SK-N-SH (cell line): ENCODE measurements around the gene SHD. TPM values are rescaled to one million over a fixed set of nuclear protein-coding genes. Genes with fewer than 3 reads are reported as not detected.

Source experiments
- CTCF ChIA-PET: fragments of 300-600, 350-600 bp; formaldehyde crosslinking; extraction: SDS; loops from one replicate; lab custom pipeline; 2021; lab: Yijun Ruan, JAX
- POLR2A ChIA-PET: fragments of 350-600 bp; sonication (Branson Sonifier 250); formaldehyde crosslinking; extraction: SDS; loops from one replicate; lab custom pipeline; 2020; ENCODE audit warnings: antibody characterized with exemption, inconsistent platforms; lab: Yijun Ruan, JAX
- DNase-seq: peaks from one replicate; pipeline ENCODE4 v3.0.0; 2012
- H2AFZ ChIP-seq: fragments of 200-600 bp; sonication (generic); 2 replicates; pipeline ENCODE4 v1.8.1; 2016; ENCODE audit warnings: antibody characterized with exemption, mild to moderate bottlenecking, low read depth
- H3F3A ChIP-seq: fragments of 200-600 bp; sonication (generic); replicated peaks from 2 replicates; pipeline ENCODE3; 2016; ENCODE audit warnings: antibody characterized with exemption, mild to moderate bottlenecking; ENCODE audit not compliant: insufficient read depth
- H3K27ac ChIP-seq, 2 experiments: fragments of 200-500 bp in 1 of 2; fragments of 200-600 bp in 1 of 2; sonication (Bioruptor generic) in 1 of 2; sonication (generic), shearing (Covaris generic) in 1 of 2; 2 replicates each; pipeline versions ENCODE4 v1.5.1 to v1.6.1; 2014 to 2016; ENCODE audit warnings: low read depth in 2 of 2, inconsistent platforms in 1 of 2, low read length in 1 of 2, mild to moderate bottlenecking in 1 of 2, mixed read lengths in 1 of 2
- H3K27me3 ChIP-seq: fragments of 200-600 bp; sonication (generic), shearing (Covaris generic); 2 replicates; pipeline ENCODE4 v1.6.1; 2016; ENCODE audit warnings: mixed run types; ENCODE audit not compliant: insufficient read depth
- H3K36me3 ChIP-seq, 2 experiments: fragments of 200-500 bp in 1 of 2; fragments of 200-600 bp in 1 of 2; sonication (Bioruptor generic) in 1 of 2; sonication (generic) in 1 of 2; replicated peaks in 1 of 2; 2 replicates each; pipeline versions ENCODE3 to v1.5.1; 2014 to 2016; ENCODE audit warnings: low read length in 1 of 2, mild to moderate bottlenecking in 1 of 2; ENCODE audit not compliant: insufficient read depth in 2 of 2, control insufficient read depth in 1 of 2
- H3K4me1 ChIP-seq, 2 experiments: fragments of 200-500 bp in 1 of 2; fragments of 200-600 bp in 1 of 2; sonication (Bioruptor generic) in 1 of 2; sonication (generic), shearing (Covaris generic) in 1 of 2; 2 replicates each; pipeline versions ENCODE4 v1.5.1 to v1.6.1; 2014 to 2016; ENCODE audit warnings: low read depth in 1 of 2, low read length in 1 of 2, mixed run types in 1 of 2; ENCODE audit not compliant: insufficient read depth in 2 of 2, control insufficient read depth in 1 of 2
- H3K4me2 ChIP-seq: fragments of 200-600 bp; sonication (generic), shearing (Covaris generic); 2 replicates; pipeline ENCODE4 v1.6.1; 2017; ENCODE audit warnings: mixed run types
- H3K4me3 ChIP-seq, 2 experiments: fragments of 200-500 bp in 1 of 2; fragments of 200-600 bp in 1 of 2; sonication (Bioruptor generic) in 1 of 2; sonication (generic), shearing (Covaris generic) in 1 of 2; 2 replicates each; pipeline versions ENCODE4 v1.5.1 to v1.8.1; 2014 to 2016; ENCODE audit warnings: low read depth in 2 of 2, inconsistent platforms in 1 of 2, low read length in 1 of 2, mild to moderate bottlenecking in 1 of 2, mixed read lengths in 1 of 2, moderate library complexity in 1 of 2
- H3K79me2 ChIP-seq: fragments of 200-600 bp; sonication (generic); 2 replicates; pipeline ENCODE4 v1.8.1; 2017; ENCODE audit warnings: mild to moderate bottlenecking; ENCODE audit not compliant: insufficient read depth
- H3K9ac ChIP-seq: fragments of 200-600 bp; sonication (generic); 2 replicates; pipeline ENCODE4 v1.6.1; 2017; ENCODE audit warnings: mixed run types
- H3K9me2 ChIP-seq: fragments of 200-600 bp; sonication (generic); 2 replicates; pipeline ENCODE4 v1.6.1; 2017; ENCODE audit warnings: mixed run types
- H3K9me3 ChIP-seq: fragments of 200-600 bp; sonication (generic); 2 replicates; pipeline ENCODE4 v1.6.1; 2017; ENCODE audit warnings: mixed run types, mild to moderate bottlenecking, moderate library complexity
- H4K20me1 ChIP-seq: fragments of 200-600 bp; sonication (generic); 2 replicates; pipeline ENCODE4 v1.6.1; 2017; ENCODE audit warnings: mild to moderate bottlenecking, mixed run types; ENCODE audit not compliant: insufficient read depth
- CHD2 ChIP-seq: fragments of 150-350 bp; IDR thresholded peaks from 2 replicates; pipeline ENCODE4 v1.6.1; 2018; ENCODE audit warnings: low read length; ENCODE audit not compliant: partially characterized antibody
- ELF1 ChIP-seq: IDR thresholded peaks from 2 replicates; pipeline ENCODE4 v1.4.0; 2012
- EP300 ChIP-seq, 2 experiments: IDR thresholded peaks; 2 replicates each; pipeline versions ENCODE4 v1.4.0 to v1.6.1; 2012; ENCODE audit warnings: borderline replicate concordance in 1 of 2, low read depth in 1 of 2, low read length in 1 of 2
- FOSL2 ChIP-seq: IDR thresholded peaks from 2 replicates; pipeline ENCODE4 v1.4.0; 2012; ENCODE audit warnings: low read depth, mild to moderate bottlenecking, moderate library complexity, borderline replicate concordance
- FOXM1 ChIP-seq: IDR thresholded peaks from 2 replicates; pipeline ENCODE4 v1.4.0; 2012; ENCODE audit warnings: low read depth, mild to moderate bottlenecking
- GABPA ChIP-seq: IDR thresholded peaks from 2 replicates; pipeline ENCODE4 v1.4.0; 2012; ENCODE audit warnings: low read depth, mild to moderate bottlenecking
- GATA2 ChIP-seq: sonication (generic); formaldehyde crosslinking; IDR thresholded peaks from 2 replicates; pipeline ENCODE4 v1.5.0; 2020; ENCODE audit warnings: mild to moderate bottlenecking, missing genetic modification reagents
- JUND ChIP-seq: IDR thresholded peaks from 2 replicates; pipeline ENCODE4 v1.4.0; 2012
- MEF2A ChIP-seq: IDR thresholded peaks from 2 replicates; pipeline ENCODE4 v1.4.0; 2012; ENCODE audit warnings: low read depth, borderline replicate concordance
- MXI1 ChIP-seq: IDR thresholded peaks from 2 replicates; pipeline ENCODE4 v1.6.1; 2012; ENCODE audit warnings: mild to moderate bottlenecking, low read depth, low read length, improper control_type of control experiment
- NFIC ChIP-seq: IDR thresholded peaks from 2 replicates; pipeline ENCODE4 v1.4.0; 2012; ENCODE audit warnings: borderline replicate concordance
- NRF1 ChIP-seq: IDR thresholded peaks from 2 replicates; pipeline ENCODE4 v1.6.1; 2012; ENCODE audit warnings: low read depth, mild to moderate bottlenecking, low read length
- RAD21 ChIP-seq: IDR thresholded peaks from 2 replicates; pipeline ENCODE4 v1.6.1; 2012; ENCODE audit warnings: mild to moderate bottlenecking, low read length
- RCOR1 ChIP-seq: fragments of 150-350 bp; IDR thresholded peaks from 2 replicates; pipeline ENCODE4 v1.6.1; 2017; ENCODE audit warnings: antibody characterized with exemption, low read length
- RFX5 ChIP-seq: IDR thresholded peaks from 2 replicates; pipeline ENCODE4 v1.6.1; 2012; ENCODE audit warnings: mild to moderate bottlenecking, improper control_type of control experiment, low read length
- SIN3A ChIP-seq: IDR thresholded peaks from 2 replicates; pipeline ENCODE4 v1.6.1; 2012; ENCODE audit warnings: low read depth, mild to moderate bottlenecking, low read length, moderate library complexity, borderline replicate concordance
- SMC3 ChIP-seq: IDR thresholded peaks from 2 replicates; pipeline ENCODE4 v1.6.1; 2012; ENCODE audit warnings: low read depth, low read length, improper control_type of control experiment
- TCF12 ChIP-seq: IDR thresholded peaks from 2 replicates; pipeline ENCODE4 v1.4.0; 2012
- TEAD4 ChIP-seq: IDR thresholded peaks from 2 replicates; pipeline ENCODE4 v1.4.0; 2012; ENCODE audit warnings: mild to moderate bottlenecking, borderline replicate concordance; ENCODE audit not compliant: insufficient read depth
- WGBS: methylation state at CpG from one replicate; pipeline ENCODE4 v1.1.6; 2017; ENCODE audit warnings: low lambda C conversion rate; 5-methylcytosine and 5-hydroxymethylcytosine counted together
- polyA plus RNA-seq, 3 experiments: library from polyadenylated mRNA; depleted of rRNA; stranded (reverse); fragments of >200 nt; gene quantifications; 2 replicates each; pipeline ENCODE4 v1.2.3, GENCODE V29; 2012
- TF ChIP-seq, protein P1 (sequence below): fragments of 200-600 bp; sonication (generic); IDR thresholded peaks from 2 replicates; pipeline ENCODE4 v1.6.1; 2017; ENCODE audit warnings: antibody characterized with exemption, mild to moderate bottlenecking, moderate library complexity
- TF ChIP-seq, protein P2 (sequence below): IDR thresholded peaks from 2 replicates; pipeline ENCODE4; 2012

The SHD gene
- polyA plus RNA-seq, 1 of the 3 experiments (the other 2 are of a cell fraction): 3.1 TPM

DNA sequence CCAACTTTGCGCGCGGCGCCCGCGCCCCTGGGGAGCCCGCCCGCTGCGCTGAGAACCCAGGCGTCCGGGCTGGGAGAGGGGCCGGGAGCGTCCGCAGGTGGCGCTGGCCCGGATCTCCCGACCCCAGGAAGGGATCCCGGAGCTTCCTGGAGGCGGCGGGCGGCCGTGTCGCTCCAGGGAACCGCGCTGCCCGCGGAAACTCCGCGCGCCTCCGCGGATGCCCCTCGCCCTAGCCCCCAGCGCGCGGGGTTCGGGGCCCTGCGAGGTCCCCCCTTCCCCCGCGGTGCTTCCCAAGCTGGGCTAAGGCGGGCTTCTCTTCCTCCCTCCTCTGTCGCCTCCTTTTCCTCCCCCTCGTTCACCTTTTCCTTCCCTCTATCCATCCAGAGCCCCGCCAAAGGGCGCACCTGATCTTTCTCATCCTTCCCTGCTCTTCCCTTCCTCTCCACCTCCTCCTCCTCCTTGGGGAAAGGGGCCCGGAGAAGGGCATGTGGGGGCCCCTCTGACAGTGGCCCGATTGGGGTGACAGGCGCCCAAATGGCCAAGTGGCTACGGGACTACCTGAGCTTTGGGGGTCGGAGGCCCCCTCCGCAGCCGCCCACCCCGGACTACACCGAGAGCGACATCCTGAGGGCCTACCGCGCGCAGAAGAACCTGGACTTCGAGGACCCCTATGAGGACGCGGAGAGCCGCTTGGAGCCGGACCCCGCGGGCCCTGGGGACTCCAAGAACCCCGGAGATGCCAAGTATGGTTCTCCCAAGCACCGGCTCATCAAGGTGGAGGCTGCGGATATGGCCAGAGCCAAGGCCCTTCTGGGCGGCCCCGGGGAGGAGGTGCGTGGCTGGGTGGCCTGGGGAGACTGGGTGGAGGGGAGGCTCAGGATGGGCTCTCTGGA, 710 bp downstream of the SHD start:
- Histone ChIP-seq H3K4me1 (peaks cover 0 to 12% of the 10 kb centered on the region in 2 experiments; a peak in 1 of 4 replicates), H3K9me3 (no peaks in the 10 kb centered on the region), H2AFZ (no peak overlapping the region), H3K79me2 (no peaks in the 10 kb centered on the region), H3K36me3 (no peaks in the 10 kb centered on the region), H3K9me2 (no peaks in the 10 kb centered on the region), H3F3A (no peaks in the 10 kb centered on the region), H3K27me3 (peaks cover 12% of the 10 kb centered on the region), H3K27ac (peak overlapping the region in 1 of 2 experiments; percentile 99; a peak in 2 of 4 replicates), H3K4me2 (peak overlapping the region; percentile 69; the same call in 1 of the 2 replicates), H3K9ac (no peak overlapping the region), H3K4me3 (peak overlapping the region; percentile 49 to 50; a peak in 3 of 4 replicates), H4K20me1 (no peaks in the 10 kb centered on the region)
- CTCF ChIA-PET: interaction anchor here (0.5 to 7.0 kb wide), 9 partner anchors 9 to 1510 kb away, joined by 3 to 60 read pairs (median 3); partner anchors contain the start of gene MPND
- TF ChIP-seq GATA2 (CRISPR knock-in tag) (no peak), EP300 (IDR thresholded peaks at IDR 0.05; ENCODE audit: borderline replicate concordance in 1 of 2, low read depth in 1 of 2, low read length in 1 of 2) (no peak), SIN3A (no peak), SMC3 (no peak), RCOR1 (no peak), NRF1 (no peak), MXI1 (peak; percentile 7; the same call in 1 of the 2 replicates), TEAD4 (no peak), JUND (no peak)
- POLR2A ChIA-PET: interaction anchor here (0.6 to 3.3 kb wide), 6 partner anchors 9 to 64 kb away, joined by 3 to 32 read pairs (median 4); partner anchors contain the start of genes MPND and YJU2
- WGBS: 7% methylated on average over 39 of the region's 71 CpGs
- peak; percentile 61 for DNase-seq

DNA sequence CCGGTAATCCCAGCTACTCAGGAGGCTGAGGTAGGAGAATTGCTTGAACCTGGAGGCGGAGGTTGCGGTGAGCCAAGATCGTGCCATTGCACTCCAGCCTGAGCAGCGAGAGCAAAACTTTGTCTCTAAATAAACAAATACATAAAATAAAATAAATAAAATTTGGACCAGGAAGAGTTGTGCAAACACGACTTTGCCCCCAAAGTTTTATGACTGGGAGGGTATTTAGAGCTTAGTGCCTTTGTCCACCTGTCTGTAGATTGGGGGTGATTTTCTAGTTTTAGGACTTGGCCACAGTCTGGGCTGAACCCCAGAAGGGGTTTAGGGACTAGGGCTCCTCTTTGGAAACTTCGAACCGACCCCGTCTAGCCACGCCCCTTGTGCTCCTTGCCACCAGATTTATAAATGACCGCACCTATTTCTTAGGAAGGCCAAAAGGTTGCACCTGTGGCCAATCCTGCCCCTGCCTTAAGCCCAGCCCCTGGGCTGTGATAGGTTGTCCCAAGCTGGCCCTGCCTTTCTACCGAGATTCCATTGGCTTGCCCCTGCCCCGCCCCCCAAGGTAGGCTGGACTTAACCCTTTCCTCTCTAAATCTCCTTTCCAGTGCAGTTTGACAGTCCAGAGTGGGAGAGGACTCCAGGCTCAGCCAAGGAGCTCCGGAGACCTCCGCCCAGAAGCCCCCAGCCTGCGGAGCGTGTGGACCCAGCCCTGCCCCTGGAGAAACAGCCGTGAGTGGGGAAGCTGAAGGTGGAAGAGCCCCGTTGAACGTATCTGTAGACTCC, 5.3 kb downstream of the SHD start:
- Histone ChIP-seq H3F3A (no peaks in the 10 kb centered on the region), H3K9ac (no peak overlapping the region), H3K27ac (no peak overlapping the region), H2AFZ (no peak overlapping the region), H3K4me2 (no peak overlapping the region), H3K36me3 (no peaks in the 10 kb centered on the region), H3K4me1 (no peaks in the 10 kb centered on the region; a peak in 1 of 4 replicates), H3K9me3 (no peaks in the 10 kb centered on the region), H3K9me2 (no peaks in the 10 kb centered on the region), H3K27me3 (peaks cover 12% of the 10 kb centered on the region), H4K20me1 (no peaks in the 10 kb centered on the region), H3K4me3 (no peak overlapping the region), H3K79me2 (no peaks in the 10 kb centered on the region)
- CTCF ChIA-PET: interaction anchor here (0.7 to 1.9 kb wide), 2 partner anchors 17 to 51 kb away, joined by 3 to 8 read pairs; no protein-coding TSS in a partner anchor
- DNase-seq: peak; percentile 93
- WGBS: 79% methylated on average over 20 of the region's 20 CpGs
- POLR2A ChIA-PET: interaction anchor here (1.2 to 1.3 kb wide), 2 partner anchors 12 to 58 kb away, joined by 3 read pairs; no protein-coding TSS in a partner anchor
- TF ChIP-seq GABPA (no peak), TCF12 (no peak), FOXM1 (no peak), CHD2 (no peak), EP300 (IDR thresholded peaks at IDR 0.05; ENCODE audit: borderline replicate concordance in 1 of 2, low read depth in 1 of 2, low read length in 1 of 2) (no peak), FOSL2 (no peak), RFX5 (no peak), NFIC (no peak), TEAD4 (no peak), ELF1 (no peak), RAD21 (no peak), MEF2A (no peak), JUND (no peak)
- TF ChIP-seq, protein P1, sequence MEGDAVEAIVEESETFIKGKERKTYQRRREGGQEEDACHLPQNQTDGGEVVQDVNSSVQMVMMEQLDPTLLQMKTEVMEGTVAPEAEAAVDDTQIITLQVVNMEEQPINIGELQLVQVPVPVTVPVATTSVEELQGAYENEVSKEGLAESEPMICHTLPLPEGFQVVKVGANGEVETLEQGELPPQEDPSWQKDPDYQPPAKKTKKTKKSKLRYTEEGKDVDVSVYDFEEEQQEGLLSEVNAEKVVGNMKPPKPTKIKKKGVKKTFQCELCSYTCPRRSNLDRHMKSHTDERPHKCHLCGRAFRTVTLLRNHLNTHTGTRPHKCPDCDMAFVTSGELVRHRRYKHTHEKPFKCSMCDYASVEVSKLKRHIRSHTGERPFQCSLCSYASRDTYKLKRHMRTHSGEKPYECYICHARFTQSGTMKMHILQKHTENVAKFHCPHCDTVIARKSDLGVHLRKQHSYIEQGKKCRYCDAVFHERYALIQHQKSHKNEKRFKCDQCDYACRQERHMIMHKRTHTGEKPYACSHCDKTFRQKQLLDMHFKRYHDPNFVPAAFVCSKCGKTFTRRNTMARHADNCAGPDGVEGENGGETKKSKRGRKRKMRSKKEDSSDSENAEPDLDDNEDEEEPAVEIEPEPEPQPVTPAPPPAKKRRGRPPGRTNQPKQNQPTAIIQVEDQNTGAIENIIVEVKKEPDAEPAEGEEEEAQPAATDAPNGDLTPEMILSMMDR: no peak
- TF ChIP-seq, protein P2, sequence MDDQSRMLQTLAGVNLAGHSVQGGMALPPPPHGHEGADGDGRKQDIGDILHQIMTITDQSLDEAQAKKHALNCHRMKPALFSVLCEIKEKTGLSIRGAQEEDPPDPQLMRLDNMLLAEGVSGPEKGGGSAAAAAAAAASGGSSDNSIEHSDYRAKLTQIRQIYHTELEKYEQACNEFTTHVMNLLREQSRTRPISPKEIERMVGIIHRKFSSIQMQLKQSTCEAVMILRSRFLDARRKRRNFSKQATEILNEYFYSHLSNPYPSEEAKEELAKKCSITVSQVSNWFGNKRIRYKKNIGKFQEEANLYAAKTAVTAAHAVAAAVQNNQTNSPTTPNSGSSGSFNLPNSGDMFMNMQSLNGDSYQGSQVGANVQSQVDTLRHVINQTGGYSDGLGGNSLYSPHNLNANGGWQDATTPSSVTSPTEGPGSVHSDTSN: no peak
